GM21529 (cell line): ENCODE measurements around the gene PHF20.
"Not testable (repeated sequence)": the region's sequence is repeated elsewhere in the genome, so short reads cannot be mapped to it uniquely, and the experiment has no call there.

ENCODE experiments used
- ATAC-seq: cut with Tn5 transposase; IDR thresholded peaks from one replicate; pipeline ENCODE4 v1.9.1; 2021; ENCODE audit not compliant: unreplicated experiment

Gene PHF20

DNA sequence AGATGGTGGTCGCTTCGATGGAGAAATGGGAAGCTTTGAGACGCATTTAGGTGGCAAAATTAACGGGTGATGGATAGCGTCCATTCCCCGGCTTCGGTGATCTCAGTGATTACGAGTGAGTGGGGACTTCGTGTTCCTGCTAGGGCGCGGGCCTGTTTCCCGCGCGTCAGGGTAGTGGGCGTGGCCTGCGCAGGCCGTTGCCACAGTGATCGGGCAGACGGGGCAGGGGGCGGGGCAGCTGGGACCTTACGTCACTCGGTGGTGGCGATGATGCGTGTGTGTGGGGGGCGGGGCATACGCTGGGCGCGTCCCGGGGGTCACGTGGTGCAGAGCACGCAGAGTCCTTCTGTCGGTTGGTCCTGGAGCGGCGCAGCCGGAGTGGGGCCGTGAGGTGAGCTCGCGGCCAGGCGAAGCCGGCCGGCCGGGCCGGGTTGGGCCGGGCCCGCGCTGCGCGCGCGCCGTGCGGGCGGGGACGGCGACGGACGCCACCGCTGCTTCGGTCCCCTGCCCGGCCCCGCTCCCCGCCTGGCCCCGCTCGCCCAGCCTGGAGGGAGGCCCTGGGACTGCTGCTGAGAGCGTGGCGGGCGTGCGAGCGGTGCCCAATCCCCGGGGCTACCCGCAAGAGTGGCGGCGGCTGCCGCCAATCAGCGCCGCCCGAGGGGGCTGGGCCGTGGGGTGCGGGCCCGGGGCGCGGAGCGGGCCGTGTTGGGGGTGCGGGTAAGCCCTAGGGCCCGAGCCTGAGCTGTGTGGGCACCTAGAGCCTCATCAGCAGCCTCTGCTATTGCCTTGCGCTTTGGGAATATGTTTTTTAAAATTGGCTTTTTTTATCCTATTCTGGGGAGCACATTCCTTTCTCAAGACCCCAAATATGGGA lies at the start of gene PHF20:
PHF20 (plus strand) TSS at position 327 of the 874 bp plus-strand sequence. CDS start 29,508 bp downstream, outside the sequence.
- ATAC-seq = peak; percentile 81

- not testable (repeated sequence) for ATAC-seq
Observed at GRCh38 chr20:35723275-35723639, 48.6 kb upstream of the PHF20 start.

DNA sequence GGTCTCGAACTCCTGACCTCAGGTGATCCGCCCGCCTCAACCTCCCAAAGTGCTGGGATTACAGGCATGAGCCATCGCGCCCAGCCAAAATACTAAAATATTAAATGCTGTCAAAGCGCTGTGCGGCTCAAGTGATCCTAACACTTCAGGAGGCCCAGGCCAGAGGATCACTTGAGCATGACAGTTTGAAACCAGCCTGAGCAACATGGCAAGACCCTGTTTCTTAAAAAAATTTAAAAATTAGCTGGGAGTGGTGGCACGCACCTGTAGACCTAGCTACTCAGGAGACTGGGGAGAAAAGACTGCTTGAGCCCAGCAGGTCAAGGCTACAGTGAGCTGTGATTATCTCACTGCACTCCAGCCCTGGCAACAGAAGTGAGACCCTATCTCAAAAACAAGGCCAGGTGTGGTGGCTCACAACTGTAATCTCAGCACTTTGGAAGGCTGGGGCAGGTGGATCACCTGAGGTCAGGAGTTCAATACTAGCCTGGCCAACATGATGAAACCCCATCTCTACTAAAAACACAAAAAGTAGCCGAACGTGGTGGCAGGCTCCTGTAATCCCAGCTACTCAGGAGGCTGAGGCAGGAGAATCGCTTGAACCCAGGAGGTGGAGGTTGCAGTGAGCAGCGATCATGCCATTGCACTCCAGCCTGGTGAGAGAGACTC lies 48.0 kb upstream of the PHF20 start:
- ATAC-seq = not testable (repeated sequence)

GRCh38 chr20:35724321-35725230 lies 47.2 kb upstream of the PHF20 start:
- ATAC-seq = no peak

- no peak for ATAC-seq
Observed at GRCh38 chr20:35726842-35727711, 44.7 kb upstream of the PHF20 start.

DNA sequence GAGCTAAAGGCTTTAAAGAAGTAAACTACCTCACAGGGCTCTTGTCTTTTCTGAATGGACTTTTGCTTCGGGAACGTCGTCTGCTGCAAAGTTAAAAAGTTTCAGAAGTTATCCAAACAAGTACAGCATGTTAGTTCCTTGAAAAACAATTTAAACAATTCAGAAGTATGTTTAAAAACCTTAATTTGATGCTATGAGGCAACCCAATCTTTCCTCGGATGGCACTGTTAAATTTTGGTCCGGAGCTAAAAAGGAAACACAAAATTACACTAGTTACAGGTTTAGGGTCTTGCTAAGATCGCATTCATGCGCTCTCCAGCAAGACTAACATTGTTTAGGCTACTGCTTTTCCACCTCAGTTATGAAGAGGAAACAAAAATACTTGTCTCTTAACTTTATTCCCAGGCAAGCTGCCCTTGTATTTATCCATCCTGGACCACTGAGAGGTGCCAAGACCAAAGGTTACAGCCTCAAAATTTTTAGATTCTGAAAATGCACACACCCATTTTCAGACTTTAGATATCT lies 42.5 kb upstream of the PHF20 start:
- no peak for ATAC-seq

- no peak for ATAC-seq
Observed at GRCh38 chr20:35729836-35730582, 41.8 kb upstream of the PHF20 start.

DNA sequence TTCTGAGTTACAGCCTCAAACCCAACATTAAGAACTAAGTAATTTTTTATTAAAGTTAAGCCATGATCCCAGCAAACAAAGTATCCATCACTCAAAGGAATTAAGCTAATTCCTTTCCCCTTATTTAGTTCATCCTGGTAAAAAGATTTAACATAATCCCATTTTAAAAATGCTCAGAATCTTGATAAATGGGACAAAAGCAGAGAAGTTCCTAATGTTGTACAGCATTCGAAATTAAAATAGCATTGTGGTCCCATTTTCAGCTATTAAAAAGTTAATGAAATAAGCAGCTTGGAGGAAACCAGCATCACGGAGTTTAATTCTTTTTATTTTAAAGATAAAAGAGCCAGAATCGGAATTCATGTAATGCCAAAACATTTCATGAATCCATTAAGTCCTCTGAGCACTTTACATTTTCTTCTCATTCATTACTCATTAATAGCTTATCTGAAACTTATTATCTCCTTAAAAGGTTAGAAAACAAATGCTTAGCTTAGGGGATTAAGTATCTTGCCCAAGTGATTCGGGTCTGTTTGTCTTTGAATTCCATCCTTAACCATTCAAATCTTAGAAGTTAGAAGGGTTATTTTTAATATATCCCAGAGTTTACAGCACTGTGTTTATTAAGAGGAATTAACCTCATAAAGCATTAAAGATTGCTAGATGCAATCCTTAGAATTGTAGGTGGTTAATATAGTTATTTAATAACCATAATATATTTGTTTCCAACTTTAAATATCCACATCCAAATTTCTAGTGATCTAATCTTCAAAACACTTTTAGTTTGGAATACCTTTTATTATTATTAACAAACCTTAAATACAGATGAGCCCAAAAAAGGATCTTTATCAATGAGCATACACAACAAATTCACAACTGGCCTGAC lies 41.0 kb upstream of the PHF20 start:
- no peak for ATAC-seq

GRCh38 chr20:35731469-35731788 lies 40.4 kb upstream of the PHF20 start:
- ATAC-seq = no peak

GRCh38 chr20:35731862-35732643 lies 39.8 kb upstream of the PHF20 start:
- no peak for ATAC-seq

GRCh38 chr20:35732644-35732982 lies 39.2 kb upstream of the PHF20 start:
- ATAC-seq = no peak

GRCh38 chr20:35734374-35734773 lies 37.4 kb upstream of the PHF20 start:
- no peak for ATAC-seq

DNA sequence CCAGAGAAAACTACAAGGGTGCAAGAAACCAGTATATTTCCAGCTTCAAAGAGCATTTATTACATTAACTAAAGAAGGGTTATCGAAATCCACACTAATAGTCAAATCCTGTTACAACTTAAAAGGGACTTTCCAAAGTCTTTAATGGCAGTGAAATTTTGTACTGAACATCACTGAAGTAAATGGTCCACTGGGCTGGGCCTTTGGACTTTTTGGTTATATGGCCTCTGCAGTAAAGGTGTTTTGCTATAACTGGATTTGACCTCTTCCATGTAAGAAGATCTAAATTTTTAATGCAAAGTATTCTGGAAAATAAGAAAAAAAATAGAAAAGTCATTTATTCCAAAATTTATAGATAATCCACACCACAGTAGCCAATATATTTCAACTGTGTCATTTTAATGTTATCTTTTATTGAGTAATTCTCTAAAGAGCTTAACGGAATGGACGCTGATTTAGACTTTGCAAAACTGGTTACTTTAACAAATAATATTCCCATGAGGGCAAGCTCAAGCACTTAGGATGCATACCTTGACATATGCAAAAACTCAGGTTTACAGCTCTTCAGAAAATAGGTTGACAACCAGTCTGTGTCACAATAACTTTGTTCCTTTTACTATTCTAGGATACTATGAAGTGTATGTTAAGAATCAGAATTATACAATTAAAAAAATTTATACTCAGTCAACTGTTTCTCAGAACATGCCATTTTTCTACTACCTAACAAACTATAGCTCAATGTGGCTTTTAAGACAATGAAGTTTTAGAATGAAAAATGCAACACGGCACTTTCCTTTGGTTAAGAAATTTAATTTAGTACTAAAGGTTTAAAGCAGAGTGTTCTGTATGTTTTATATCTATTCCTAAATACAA lies 36.8 kb upstream of the PHF20 start:
- ATAC-seq = no peak

- ATAC-seq = no peak
Observed at GRCh38 chr20:35735826-35736470, 35.9 kb upstream of the PHF20 start.

GRCh38 chr20:35737865-35738333 lies 33.9 kb upstream of the PHF20 start:
- ATAC-seq = no peak
